Stimulated activated CD4-positive, alpha-beta T cell treated with anti-CD3 and anti-CD28 coated beads, Interleukin-2, amount 100 ng/mL, for 48 hours (primary cell): ENCODE results near the gene ALDOC.

Experiments
- DNase-seq, 2 donors: peaks; one replicate each; pipeline ENCODE4 v3.0.0-alpha.2; 2020

ALDOC gene

DNA sequence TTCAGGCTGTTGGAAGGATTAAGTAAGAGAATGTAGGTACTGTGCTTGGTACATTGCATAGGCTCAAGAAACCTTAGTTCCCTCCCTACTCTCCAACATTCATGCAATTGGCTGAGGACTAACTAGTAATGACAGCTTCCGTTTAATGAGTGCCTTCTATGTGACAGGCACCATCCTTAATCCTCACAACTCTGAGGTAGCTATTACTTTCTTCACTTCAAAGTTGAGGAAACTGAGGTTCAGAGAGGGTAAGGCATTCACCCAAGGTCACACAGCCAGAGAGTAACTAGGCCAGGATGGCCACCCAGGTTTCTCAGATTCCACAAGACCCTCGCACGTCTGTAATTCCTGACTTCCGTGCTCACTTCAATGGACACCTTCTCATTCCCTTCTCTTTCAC lies 46.4 kb downstream of the ALDOC start:
- no peak for DNase-seq

- DNase-seq: no peak
These were observed 47.7 kb downstream of the ALDOC start for GRCh38 chr17:28529013-28529400.

GRCh38 chr17:28528327-28529012 lies 48.2 kb downstream of the ALDOC start:
- no peak for DNase-seq

- no peak for DNase-seq
These were observed 48.8 kb downstream of the ALDOC start for GRCh38 chr17:28527859-28528258.

GRCh38 chr17:28527181-28527681 lies 49.5 kb downstream of the ALDOC start:
- DNase-seq: no peak

GRCh38 chr17:28526381-28526780 lies 50.3 kb downstream of the ALDOC start:
- DNase-seq: no peak

DNA sequence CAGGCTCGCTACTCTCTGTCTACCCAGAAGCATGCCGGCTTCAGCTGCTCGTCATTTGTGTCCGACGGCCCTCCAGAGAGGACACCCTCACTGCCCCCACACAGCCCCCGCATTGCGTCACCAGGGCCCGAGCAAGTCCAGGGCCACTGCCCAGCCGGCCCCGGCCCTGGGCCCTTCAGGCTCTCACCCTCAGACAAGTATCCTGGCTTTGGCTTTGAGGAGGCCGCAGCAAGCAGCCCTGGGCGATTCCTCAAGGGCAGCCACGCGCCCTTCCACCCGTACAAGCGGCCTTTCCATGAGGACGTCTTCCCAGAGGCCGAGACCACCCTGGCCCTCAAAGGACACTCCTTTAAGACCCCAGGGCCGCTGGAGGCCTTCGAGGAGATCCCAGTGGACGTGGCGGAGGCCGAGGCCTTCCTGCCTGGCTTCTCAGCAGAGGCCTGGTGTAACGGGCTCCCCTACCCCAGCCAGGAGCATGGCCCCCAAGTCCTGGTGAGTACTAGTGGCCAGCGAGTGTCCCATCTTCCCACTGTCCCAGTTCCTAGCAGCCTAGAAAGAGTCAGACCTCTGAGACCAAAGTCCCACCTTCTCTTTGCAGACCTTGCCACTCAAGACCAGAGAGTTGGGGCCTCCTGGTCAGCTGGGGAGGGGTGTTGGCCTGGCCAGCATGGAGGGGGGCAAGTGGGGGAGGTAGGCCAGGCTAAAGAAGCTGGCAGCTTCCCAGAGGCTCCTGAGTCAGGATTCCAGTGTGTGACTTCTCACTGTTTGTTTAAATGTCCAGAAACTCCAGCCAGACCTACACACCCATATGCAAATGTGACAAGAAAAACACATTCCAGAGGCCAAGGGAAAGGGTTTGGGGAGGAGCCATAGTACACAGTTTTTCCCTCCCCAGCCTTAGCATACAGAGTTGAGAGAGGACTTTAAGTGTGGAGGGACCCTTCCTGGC lies 51.9 kb downstream of the ALDOC start:
- DNase-seq: no peak

DNA sequence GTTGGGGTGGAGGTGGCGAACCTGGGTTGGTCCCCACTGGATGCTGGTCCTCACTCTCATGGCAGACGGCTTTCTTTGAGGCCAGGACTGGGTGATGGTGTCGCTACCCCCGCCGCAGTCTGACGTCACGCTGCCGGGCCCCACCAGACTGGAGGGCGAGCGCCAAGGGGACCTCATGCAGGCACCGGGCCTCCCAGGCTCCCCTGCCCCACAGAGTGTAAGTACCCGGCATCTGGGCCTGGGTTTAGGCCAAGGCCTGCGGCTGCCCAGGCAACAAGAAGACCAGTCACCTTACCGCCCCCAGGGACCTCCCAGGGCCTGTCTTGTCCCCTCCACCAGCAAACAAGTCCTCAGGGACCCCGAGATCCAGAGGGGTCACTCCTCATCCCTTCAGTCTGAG lies 52.8 kb downstream of the ALDOC start:
- no peak for DNase-seq

DNA sequence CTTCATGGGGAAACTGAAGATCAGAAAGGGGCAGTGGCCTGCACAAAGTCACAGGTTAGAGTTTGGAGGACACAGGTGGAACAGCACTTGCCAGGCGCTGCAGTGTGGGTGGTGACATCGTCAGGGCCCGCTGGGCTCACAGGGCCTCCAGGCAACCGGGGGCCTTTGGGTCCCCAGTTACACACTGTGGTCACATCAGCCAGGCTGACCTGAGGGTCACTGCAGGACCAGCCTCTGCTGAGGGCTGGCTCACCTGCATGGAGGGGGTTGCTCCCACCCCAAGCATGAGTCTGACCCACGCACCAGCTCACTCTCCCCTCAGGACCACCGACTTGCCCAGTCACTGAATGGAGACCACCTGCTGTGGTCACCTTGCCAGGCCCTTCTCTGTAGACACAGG lies 53.5 kb downstream of the ALDOC start:
- no peak for DNase-seq
